ENCODE results near the gene HOXC9.

The HOXC9 gene

DNA sequence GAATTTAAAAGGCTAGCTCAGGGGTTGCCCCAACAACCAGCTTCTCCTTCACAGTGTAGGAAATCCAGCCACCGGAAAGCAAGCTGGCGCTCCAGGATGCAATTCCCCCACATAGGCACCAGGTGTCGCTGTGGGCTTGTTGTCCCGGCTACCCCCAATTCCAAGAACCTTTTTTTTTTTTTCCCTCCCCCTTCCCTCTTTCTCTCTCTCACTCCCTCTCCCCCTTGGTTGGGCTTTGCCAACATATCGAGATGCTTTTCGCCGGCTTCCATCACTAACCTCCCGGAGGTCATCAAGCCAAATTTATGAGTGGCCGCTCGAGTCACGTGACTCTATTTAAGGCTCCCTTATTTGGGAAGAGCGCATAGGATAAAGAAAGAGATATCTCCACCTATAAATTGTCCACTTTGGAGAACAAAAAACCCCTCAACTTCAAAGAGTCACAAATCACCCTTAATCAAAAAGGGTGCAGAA is 32.7 kb downstream of the HOXC9 start, which contains the start of gene HOXC5:
HOXC5 (plus strand) TSS at position 424 of the 474 bp plus-strand sequence. CDS start 73 bp downstream, outside the sequence.
- peak; percentile 93 for DNase-seq (ENCODE audit: low spot score)
- TF ChIP-seq, protein P1, sequence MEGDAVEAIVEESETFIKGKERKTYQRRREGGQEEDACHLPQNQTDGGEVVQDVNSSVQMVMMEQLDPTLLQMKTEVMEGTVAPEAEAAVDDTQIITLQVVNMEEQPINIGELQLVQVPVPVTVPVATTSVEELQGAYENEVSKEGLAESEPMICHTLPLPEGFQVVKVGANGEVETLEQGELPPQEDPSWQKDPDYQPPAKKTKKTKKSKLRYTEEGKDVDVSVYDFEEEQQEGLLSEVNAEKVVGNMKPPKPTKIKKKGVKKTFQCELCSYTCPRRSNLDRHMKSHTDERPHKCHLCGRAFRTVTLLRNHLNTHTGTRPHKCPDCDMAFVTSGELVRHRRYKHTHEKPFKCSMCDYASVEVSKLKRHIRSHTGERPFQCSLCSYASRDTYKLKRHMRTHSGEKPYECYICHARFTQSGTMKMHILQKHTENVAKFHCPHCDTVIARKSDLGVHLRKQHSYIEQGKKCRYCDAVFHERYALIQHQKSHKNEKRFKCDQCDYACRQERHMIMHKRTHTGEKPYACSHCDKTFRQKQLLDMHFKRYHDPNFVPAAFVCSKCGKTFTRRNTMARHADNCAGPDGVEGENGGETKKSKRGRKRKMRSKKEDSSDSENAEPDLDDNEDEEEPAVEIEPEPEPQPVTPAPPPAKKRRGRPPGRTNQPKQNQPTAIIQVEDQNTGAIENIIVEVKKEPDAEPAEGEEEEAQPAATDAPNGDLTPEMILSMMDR (IDR thresholded peaks at IDR 0.05; ENCODE audit: extremely low read depth, missing control alignments) = peak; percentile 96

DNA sequence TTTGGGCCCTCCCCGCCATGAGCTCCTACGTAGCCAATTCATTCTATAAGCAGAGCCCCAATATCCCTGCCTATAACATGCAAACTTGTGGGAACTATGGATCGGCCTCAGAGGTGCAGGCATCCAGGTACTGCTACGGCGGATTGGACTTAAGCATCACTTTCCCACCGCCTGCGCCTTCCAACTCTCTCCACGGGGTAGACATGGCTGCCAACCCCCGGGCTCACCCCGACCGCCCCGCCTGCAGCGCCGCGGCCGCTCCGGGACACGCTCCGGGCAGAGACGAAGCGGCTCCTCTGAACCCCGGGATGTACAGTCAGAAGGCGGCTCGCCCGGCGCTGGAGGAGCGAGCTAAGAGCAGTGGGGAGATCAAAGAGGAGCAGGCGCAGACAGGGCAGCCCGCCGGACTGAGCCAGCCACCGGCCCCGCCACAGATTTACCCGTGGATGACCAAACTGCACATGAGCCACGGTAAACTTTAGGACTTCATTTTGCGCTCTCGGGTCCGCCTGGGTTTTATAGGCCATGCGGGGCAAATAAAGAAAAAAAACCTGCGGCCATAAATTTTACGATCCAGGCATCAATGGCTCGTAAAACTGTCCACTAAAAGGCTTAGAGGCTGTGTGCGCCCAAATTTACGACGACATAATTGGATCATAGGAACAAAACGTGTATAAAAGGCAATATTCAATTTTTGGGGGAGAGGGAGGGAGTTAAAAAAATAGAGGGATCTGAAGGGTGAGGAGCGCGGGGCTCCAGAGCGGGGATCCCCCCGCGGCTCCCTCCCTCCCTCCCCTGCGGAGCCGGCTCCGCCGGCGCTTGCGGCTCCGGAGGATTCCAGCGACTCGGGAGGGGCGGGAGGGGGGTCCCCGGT is 33.4 kb downstream of the HOXC9 start:
- TF ChIP-seq, protein P1 (IDR thresholded peaks at IDR 0.05; ENCODE audit: extremely low read depth, missing control alignments) = no peak
- DNase-seq (ENCODE audit: low spot score) = no peak

DNA sequence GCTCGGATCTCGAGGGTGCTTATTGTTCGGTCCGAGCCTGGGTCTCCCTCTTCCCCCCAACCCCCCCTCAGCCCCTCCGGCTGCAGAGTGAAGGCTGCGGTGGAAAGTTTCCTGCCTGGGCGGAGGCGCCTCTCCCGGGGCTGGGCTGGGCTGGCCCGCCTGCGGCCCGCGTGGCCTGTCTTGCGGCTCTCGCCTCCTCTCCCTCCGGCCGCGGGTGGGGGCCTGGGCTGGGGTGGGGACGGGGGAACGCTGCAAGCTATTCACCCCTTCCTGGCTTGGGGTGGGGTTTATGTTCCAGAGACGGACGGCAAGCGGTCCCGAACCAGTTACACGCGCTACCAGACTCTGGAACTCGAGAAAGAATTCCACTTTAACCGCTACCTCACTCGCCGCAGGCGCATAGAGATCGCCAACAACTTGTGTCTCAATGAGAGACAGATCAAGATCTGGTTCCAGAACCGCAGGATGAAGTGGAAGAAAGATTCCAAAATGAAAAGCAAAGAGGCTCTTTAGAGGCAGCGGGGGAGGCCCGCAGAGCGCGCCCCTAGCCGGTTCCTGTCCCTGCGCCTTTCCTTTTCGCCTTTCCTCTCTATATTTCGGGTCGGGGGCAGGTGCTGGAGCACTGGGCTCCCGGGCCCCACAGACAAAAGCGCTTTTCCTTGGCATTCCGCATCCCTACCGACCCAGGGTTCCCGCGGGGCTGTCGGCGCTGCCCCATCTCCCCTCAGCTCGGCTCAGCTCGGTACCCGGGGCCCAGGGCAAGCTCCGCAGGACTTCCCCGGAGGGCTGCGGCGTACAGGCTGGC is 34.2 kb downstream of the HOXC9 start:
- TF ChIP-seq, protein P1 (IDR thresholded peaks at IDR 0.05; ENCODE audit: extremely low read depth, missing control alignments) = no peak
- no peak for DNase-seq (ENCODE audit: low spot score)

DNA sequence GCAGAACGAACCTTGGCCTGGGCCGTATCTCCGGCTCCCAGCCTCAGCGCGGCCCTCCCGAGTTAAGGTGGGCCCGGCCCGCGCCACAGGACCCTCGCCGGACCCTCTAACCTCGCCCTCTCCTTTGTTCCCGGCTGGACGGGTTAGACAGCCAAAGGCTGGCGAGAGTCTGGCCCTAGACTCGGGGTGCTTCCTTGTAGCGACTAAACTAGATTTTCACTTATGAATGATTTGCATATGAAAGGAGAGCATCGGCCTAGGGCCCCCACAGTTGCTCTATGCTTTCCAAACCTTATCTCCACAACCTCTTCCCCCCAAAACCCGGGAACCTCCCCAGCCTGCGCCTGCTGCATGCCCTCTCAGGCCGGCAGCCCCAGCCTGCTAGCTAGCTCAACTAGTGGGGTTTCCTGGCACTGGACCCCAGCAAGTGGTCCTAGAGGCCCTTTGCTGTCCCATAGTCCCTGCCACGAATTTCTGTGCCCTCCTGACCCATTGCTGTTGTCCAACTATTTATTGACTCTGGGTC is 34.9 kb downstream of the HOXC9 start:
- TF ChIP-seq, protein P1 (IDR thresholded peaks at IDR 0.05; ENCODE audit: extremely low read depth, missing control alignments) = no peak
- DNase-seq (ENCODE audit: low spot score) = no peak

DNA sequence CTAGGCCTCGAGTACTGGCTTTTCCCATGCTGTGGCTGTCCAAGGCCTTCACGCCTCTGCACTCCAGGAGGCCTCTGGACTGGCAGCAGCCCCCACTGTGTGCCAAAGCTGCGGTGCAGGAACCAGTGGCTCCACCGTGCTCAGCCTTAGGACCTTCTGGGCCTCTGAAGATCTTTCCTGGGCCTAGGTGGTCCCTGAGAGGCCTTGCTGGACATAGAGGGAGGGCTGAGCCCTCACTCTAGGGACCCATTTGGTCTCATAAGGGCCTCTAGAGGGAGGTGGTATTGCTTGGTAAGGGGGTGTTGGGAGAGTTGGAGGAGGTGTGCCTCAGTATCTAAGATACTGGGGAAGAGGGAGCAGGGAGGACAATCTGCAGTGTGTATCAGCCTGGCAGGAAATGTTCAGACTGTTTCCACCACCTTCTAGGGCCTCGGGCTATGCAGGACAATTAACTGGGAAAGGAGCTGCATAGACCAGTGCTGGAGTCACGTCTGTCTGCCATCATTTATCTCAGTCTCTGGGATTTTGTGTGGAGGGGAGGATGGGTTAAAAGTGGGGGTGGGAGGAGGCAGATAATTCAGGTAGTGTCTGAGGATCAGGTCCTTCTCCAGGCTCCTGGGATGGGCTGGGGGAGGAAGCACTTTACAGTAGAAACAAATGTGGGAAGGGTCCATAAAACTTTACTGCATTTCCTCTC is 35.8 kb downstream of the HOXC9 start:
- DNase-seq (ENCODE audit: low spot score) = no peak
- TF ChIP-seq, protein P1 (IDR thresholded peaks at IDR 0.05; ENCODE audit: extremely low read depth, missing control alignments) = no peak

DNA sequence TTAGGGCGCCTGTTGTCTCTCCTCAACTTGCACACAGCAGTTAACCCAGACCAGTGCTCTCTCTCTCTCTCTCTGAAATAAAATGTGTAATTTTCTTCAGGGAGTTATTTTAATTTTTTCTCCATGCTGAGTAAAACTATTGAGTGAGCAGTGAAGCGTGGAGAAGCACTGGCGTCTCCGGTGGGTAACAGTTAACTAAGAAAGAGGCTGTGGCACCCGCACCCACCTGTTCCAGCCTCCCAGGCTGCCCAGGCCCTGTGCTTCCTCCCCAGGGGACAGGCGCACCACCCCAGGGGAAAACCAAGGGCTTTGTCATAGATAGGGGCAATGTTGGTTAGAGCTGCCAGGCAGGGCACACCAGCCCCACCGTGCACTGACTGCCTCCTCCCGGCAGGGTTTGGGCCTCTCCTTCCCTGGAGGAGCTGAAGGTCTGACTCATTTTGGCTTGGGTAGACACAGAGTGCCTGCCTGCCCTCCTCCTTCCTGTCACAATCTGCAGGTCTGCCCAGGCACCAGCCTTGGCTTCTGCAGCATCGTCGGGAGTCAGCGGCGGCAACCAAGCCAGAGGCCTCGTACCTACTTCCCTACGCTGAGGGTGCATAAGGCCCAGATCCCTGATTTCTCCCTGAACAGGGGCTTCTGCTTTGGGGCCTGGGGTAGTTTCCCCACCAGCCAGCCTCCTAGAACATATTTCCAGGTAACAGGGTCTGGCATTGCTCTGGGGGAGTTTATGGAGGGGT is 36.8 kb downstream of the HOXC9 start:
- TF ChIP-seq, protein P1 (IDR thresholded peaks at IDR 0.05; ENCODE audit: extremely low read depth, missing control alignments) = no peak
- DNase-seq (ENCODE audit: low spot score) = no peak
